Measurements from ENCODE around the gene ISG15. TPM values are rescaled to one million over a fixed set of nuclear protein-coding genes. Genes with fewer than 3 reads are reported as not detected.

ISG15 gene
- total RNA-seq, 2 experiments from 2014 or later, result 94.5 to 102 TPM

DNA sequence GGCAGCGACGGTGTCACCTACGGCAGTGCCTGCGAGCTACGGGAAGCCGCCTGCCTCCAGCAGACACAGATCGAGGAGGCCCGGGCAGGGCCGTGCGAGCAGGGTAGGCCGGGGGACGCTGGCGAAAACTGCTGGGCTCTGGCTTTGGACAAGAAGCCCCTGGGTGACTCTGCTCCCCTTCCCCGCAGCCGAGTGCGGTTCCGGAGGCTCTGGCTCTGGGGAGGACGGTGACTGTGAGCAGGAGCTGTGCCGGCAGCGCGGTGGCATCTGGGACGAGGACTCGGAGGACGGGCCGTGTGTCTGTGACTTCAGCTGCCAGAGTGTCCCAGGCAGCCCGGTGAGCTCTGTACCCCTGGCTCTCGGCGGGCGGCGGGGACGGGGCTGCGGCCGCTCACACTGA, 30.6 kb downstream of the ISG15 start:
- ATAC-seq (no peak), DNase-seq (no peak)
- TF ChIP-seq CTCF (IDR thresholded peaks at IDR 0.05), result no peak
- ChIA-PET POLR2A (interaction anchor here (0.7 to 2.4 kb wide), 2 partner anchors 10 to 230 kb away, joined by 4 to 7 read pairs; partner anchors contain the start of gene UBE2J2), CTCF (no interaction called here)
- no peak overlapping the region for H3K27ac Mint-ChIP-seq
- peaks cover 9% of the 10 kb centered on the region for H3K36me3 Mint-ChIP-seq (ENCODE audit: low read depth)
- peaks cover 9% of the 10 kb centered on the region for H3K4me1 Mint-ChIP-seq (ENCODE audit: low read depth)
- no peak overlapping the region for H3K4me3 Mint-ChIP-seq
- H3K9me3 Mint-ChIP-seq, result peaks cover 2% of the 10 kb centered on the region
- peaks cover 7% of the 10 kb centered on the region for H3K27me3 Mint-ChIP-seq
- intact Hi-C loops (cut with micrococcal nuclease), result no loop called here

- H3K4me3 Mint-ChIP-seq, result no peak overlapping the region
- peaks cover 3% of the 10 kb centered on the region for H3K4me1 Mint-ChIP-seq (ENCODE audit: low read depth)
- ChIA-PET POLR2A (interaction anchor here (2.4 kb wide), 1 partner anchor 11 kb away, joined by 7 read pairs; no protein-coding TSS in a partner anchor), CTCF (interaction anchor here (1.1 kb wide), 1 partner anchor 15 kb away, joined by 4 read pairs; no protein-coding TSS in a partner anchor)
- no peak for ATAC-seq
- H3K27ac Mint-ChIP-seq, result no peak overlapping the region
- no peak for TF ChIP-seq CTCF (IDR thresholded peaks at IDR 0.05)
- peaks cover 1% of the 10 kb centered on the region for H3K27me3 Mint-ChIP-seq
- no peak for DNase-seq
- peaks cover 9% of the 10 kb centered on the region for H3K36me3 Mint-ChIP-seq (ENCODE audit: low read depth)
- H3K9me3 Mint-ChIP-seq, result peaks cover 2% of the 10 kb centered on the region
- intact Hi-C loops (cut with micrococcal nuclease), result no loop called here
These were observed 31.3 kb downstream of the ISG15 start for GRCh38 chr1:1044455-1045078.

GRCh38 chr1:1045129-1045528, 31.8 kb downstream of the ISG15 start:
- H3K4me1 Mint-ChIP-seq (ENCODE audit: low read depth), result no peaks in the 10 kb centered on the region
- ChIA-PET POLR2A (interaction anchor here (2.4 kb wide), 1 partner anchor 11 kb away, joined by 7 read pairs; no protein-coding TSS in a partner anchor), CTCF (interaction anchor here (1.1 kb wide), 1 partner anchor 14 kb away, joined by 4 read pairs; no protein-coding TSS in a partner anchor)
- TF ChIP-seq CTCF (IDR thresholded peaks at IDR 0.05), result no peak
- H3K9me3 Mint-ChIP-seq, result peaks cover 2% of the 10 kb centered on the region
- H3K27ac Mint-ChIP-seq, result no peak overlapping the region
- H3K4me3 Mint-ChIP-seq, result no peak overlapping the region
- intact Hi-C loops (cut with micrococcal nuclease), result no loop called here
- peaks cover 9% of the 10 kb centered on the region for H3K36me3 Mint-ChIP-seq (ENCODE audit: low read depth)
- ATAC-seq, result no peak
- no peaks in the 10 kb centered on the region for H3K27me3 Mint-ChIP-seq
- DNase-seq, result no peak

DNA sequence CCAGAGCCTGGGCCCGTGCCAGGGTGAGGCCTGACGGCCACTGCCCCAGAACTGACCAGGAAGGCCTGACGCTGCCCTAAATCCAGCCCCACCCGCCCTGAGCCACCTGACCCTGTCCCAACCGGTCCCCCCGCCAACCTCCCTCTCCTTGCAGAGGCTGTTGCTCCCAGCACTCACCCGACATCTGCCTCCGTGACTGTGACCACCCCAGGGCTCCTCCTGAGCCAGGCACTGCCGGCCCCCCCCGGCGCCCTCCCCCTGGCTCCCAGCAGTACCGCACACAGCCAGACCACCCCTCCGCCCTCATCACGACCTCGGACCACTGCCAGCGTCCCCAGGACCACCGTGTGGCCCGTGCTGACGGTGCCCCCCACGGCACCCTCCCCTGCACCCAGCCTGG, 32.9 kb downstream of the ISG15 start:
- ChIA-PET POLR2A (no interaction called here), CTCF (no interaction called here)
- H3K4me3 Mint-ChIP-seq, result no peak overlapping the region
- H3K36me3 Mint-ChIP-seq (ENCODE audit: low read depth), result peaks cover 10% of the 10 kb centered on the region
- no peak for TF ChIP-seq CTCF (IDR thresholded peaks at IDR 0.05)
- DNase-seq (no peak), ATAC-seq (no peak)
- peaks cover 2% of the 10 kb centered on the region for H3K9me3 Mint-ChIP-seq
- no peak overlapping the region for H3K27ac Mint-ChIP-seq
- no peaks in the 10 kb centered on the region for H3K4me1 Mint-ChIP-seq (ENCODE audit: low read depth)
- no peaks in the 10 kb centered on the region for H3K27me3 Mint-ChIP-seq
- intact Hi-C loops (cut with micrococcal nuclease), result no loop called here

- Mint-ChIP-seq H3K9me3 (peaks cover 2% of the 10 kb centered on the region), H3K4me1 (ENCODE audit: low read depth) (no peaks in the 10 kb centered on the region), H3K27ac (no peak overlapping the region), H3K27me3 (no peaks in the 10 kb centered on the region), H3K4me3 (no peak overlapping the region), H3K36me3 (ENCODE audit: low read depth) (peaks cover 10% of the 10 kb centered on the region)
- CTCF ChIA-PET, result no interaction called here
- no peak for ATAC-seq
- intact Hi-C loops (cut with micrococcal nuclease), result no loop called here
- POLR2A ChIA-PET, result no interaction called here
- DNase-seq, result no peak
- no peak for TF ChIP-seq CTCF (IDR thresholded peaks at IDR 0.05)
These were observed 33.5 kb downstream of the ISG15 start for GRCh38 chr1:1046767-1047166.
